ENCODE measurements around the gene PCSK2. TPM values are rescaled to one million over a fixed set of nuclear protein-coding genes. Genes with fewer than 3 reads are reported as not detected.

The PCSK2 gene
- total RNA-seq, 1 experiment from 2014 or later, result not detected

- no peaks in the 10 kb centered on the region for H3K36me3 ChIP-seq (ENCODE audit: low read depth)
- no peak overlapping the region for H3K4me2 ChIP-seq
- no peak overlapping the region for H3K27ac ChIP-seq
- no peaks in the 10 kb centered on the region for H3K79me2 ChIP-seq (ENCODE audit: low read depth)
- ChIA-PET CTCF (no interaction called here), POLR2A (ENCODE audit: unreplicated experiment) (no interaction called here)
- H3K27me3 ChIP-seq (ENCODE audit: insufficient read depth, low read depth), result peaks cover 47% of the 10 kb centered on the region
- H4K20me1 ChIP-seq (ENCODE audit: insufficient read depth), result no peaks in the 10 kb centered on the region
- intact Hi-C loops (cut with micrococcal nuclease; ENCODE audit: unreplicated experiment), result no loop called here
- no peaks in the 10 kb centered on the region for H3K9me2 ChIP-seq (ENCODE audit: insufficient read depth)
- H3K9me3 ChIP-seq (ENCODE audit: insufficient read depth, low read depth), result no peaks in the 10 kb centered on the region
- no peak overlapping the region for H3K4me3 ChIP-seq
- H2AFZ ChIP-seq, result no peak overlapping the region
- DNase-seq, result no peak
- BruUV-seq (replicated peaks), result no TSS peak
- no peaks in the 10 kb centered on the region for H3F3A ChIP-seq (ENCODE audit: insufficient read depth, low read depth)
- TF ChIP-seq EZH2 (IDR thresholded peaks at IDR 0.05; ENCODE audit: low read depth), result no peak
- TF ChIP-seq, protein P1, sequence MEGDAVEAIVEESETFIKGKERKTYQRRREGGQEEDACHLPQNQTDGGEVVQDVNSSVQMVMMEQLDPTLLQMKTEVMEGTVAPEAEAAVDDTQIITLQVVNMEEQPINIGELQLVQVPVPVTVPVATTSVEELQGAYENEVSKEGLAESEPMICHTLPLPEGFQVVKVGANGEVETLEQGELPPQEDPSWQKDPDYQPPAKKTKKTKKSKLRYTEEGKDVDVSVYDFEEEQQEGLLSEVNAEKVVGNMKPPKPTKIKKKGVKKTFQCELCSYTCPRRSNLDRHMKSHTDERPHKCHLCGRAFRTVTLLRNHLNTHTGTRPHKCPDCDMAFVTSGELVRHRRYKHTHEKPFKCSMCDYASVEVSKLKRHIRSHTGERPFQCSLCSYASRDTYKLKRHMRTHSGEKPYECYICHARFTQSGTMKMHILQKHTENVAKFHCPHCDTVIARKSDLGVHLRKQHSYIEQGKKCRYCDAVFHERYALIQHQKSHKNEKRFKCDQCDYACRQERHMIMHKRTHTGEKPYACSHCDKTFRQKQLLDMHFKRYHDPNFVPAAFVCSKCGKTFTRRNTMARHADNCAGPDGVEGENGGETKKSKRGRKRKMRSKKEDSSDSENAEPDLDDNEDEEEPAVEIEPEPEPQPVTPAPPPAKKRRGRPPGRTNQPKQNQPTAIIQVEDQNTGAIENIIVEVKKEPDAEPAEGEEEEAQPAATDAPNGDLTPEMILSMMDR (conservative IDR thresholded peaks at IDR 0.05), result no peak
- H3K4me1 ChIP-seq (replicated peaks; ENCODE audit: insufficient read depth), result no peaks in the 10 kb centered on the region
Observed at GRCh38 chr20:17228624-17229061, 1.8 kb downstream of the PCSK2 start.

- no peaks in the 10 kb centered on the region for H3K9me2 ChIP-seq (ENCODE audit: insufficient read depth)
- no peak overlapping the region for H3K4me3 ChIP-seq
- TF ChIP-seq EZH2 (IDR thresholded peaks at IDR 0.05; ENCODE audit: low read depth), result no peak
- TF ChIP-seq, protein P1 (conservative IDR thresholded peaks at IDR 0.05), result no peak
- no peaks in the 10 kb centered on the region for H3K36me3 ChIP-seq (ENCODE audit: low read depth)
- intact Hi-C loops (cut with micrococcal nuclease; ENCODE audit: unreplicated experiment), result no loop called here
- CTCF ChIA-PET, result no interaction called here
- H3K4me1 ChIP-seq (replicated peaks; ENCODE audit: insufficient read depth), result no peaks in the 10 kb centered on the region
- no peaks in the 10 kb centered on the region for H3F3A ChIP-seq (ENCODE audit: insufficient read depth, low read depth)
- H3K79me2 ChIP-seq (ENCODE audit: low read depth), result no peaks in the 10 kb centered on the region
- no TSS peak for BruUV-seq (replicated peaks)
- no peak overlapping the region for H2AFZ ChIP-seq
- DNase-seq, result no peak
- H3K4me2 ChIP-seq, result no peak overlapping the region
- H4K20me1 ChIP-seq (ENCODE audit: insufficient read depth), result no peaks in the 10 kb centered on the region
- no peaks in the 10 kb centered on the region for H3K9me3 ChIP-seq (ENCODE audit: insufficient read depth, low read depth)
- POLR2A ChIA-PET (ENCODE audit: unreplicated experiment), result no interaction called here
- H3K27ac ChIP-seq, result no peak overlapping the region
- H3K27me3 ChIP-seq (ENCODE audit: insufficient read depth, low read depth), result peaks cover 42% of the 10 kb centered on the region
Observed at GRCh38 chr20:17229256-17229655, 2.4 kb downstream of the PCSK2 start.

DNA sequence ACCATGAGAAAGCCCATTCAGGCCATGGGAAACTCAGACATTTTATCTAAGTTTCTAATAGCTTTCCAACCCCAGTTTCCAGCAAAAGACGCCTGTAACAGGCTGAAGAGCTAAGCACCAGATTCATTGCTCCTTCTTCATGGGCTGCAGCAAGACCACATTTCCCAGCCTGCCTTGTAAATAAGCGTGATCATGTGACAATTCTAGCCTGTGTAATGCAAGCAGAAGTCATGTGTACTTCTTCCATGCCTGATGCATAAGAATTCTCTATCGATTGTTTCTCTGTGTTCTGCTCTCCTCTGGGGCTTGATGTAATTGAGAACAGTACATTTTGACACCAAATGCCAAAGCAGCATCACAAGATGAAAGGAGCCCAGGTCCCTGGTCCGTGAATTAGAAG lies 6.8 kb downstream of the PCSK2 start:
- H4K20me1 ChIP-seq (ENCODE audit: insufficient read depth), result no peaks in the 10 kb centered on the region
- intact Hi-C loops (cut with micrococcal nuclease; ENCODE audit: unreplicated experiment), result no loop called here
- H3K79me2 ChIP-seq (ENCODE audit: low read depth), result no peaks in the 10 kb centered on the region
- no peak overlapping the region for H3K4me2 ChIP-seq
- H2AFZ ChIP-seq, result no peak overlapping the region
- H3K9me2 ChIP-seq (ENCODE audit: insufficient read depth), result no peaks in the 10 kb centered on the region
- no peaks in the 10 kb centered on the region for H3K4me1 ChIP-seq (replicated peaks; ENCODE audit: insufficient read depth)
- no TSS peak for BruUV-seq (replicated peaks)
- no peaks in the 10 kb centered on the region for H3K9me3 ChIP-seq (ENCODE audit: insufficient read depth, low read depth)
- no peak for DNase-seq
- TF ChIP-seq, protein P1 (conservative IDR thresholded peaks at IDR 0.05), result no peak
- TF ChIP-seq EZH2 (IDR thresholded peaks at IDR 0.05; ENCODE audit: low read depth), result no peak
- H3K36me3 ChIP-seq (ENCODE audit: low read depth), result no peaks in the 10 kb centered on the region
- ChIA-PET POLR2A (ENCODE audit: unreplicated experiment) (no interaction called here), CTCF (no interaction called here)
- H3K27me3 ChIP-seq (ENCODE audit: insufficient read depth, low read depth), result 0 out of 2 replicates have a peak, but pooled peaks cover 6% of the 10 kb centered on the region
- no peaks in the 10 kb centered on the region for H3F3A ChIP-seq (ENCODE audit: insufficient read depth, low read depth)
- no peak overlapping the region for H3K4me3 ChIP-seq
- H3K27ac ChIP-seq, result no peak overlapping the region

All from PC-9 (cell line).